Cardiac fibroblast (primary cell): ENCODE data around the gene PPP2R5D.

Source experiments
- DNase-seq, 2 donors: peaks; one replicate each; pipeline versions ENCODE4 v3.0.0 to v3.0.0-alpha.2; 2010; ENCODE audit warnings: low read depth in 2 of 2
- H3K4me3 ChIP-seq, 2 donors: replicated peaks in 1 of 2; 1 replicate in 1 of 2; 2 replicates in 1 of 2; pipeline ENCODE4 v1.5.1; 2011; ENCODE audit warnings: low read depth in 2 of 2, low read length in 2 of 2, mild to moderate bottlenecking in 2 of 2, moderate library complexity in 1 of 2
- TF ChIP-seq, protein P1 (sequence below): IDR thresholded peaks from one replicate; pipeline ENCODE4 v1.5.1; 2011; ENCODE audit warnings: low read depth, mild to moderate bottlenecking, low read length, inconsistent platforms

PPP2R5D gene

DNA sequence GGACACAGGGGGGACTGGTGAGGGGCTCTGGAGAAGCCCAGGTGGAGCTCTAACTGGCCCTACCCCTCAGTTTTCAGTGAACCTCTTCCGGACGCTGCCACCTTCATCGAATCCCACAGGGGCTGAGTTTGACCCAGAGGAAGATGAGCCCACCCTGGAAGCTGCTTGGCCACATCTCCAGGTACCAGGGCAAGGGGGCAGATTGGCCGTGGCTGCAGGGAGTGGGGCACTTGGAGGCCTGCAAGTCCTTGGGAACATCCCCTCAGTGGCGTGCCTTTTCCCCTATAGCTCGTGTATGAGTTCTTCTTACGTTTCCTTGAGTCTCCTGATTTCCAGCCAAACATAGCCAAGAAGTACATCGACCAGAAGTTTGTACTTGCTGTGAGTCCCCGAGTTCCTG is 22.8 kb downstream of the PPP2R5D start:
- TF ChIP-seq, protein P1, sequence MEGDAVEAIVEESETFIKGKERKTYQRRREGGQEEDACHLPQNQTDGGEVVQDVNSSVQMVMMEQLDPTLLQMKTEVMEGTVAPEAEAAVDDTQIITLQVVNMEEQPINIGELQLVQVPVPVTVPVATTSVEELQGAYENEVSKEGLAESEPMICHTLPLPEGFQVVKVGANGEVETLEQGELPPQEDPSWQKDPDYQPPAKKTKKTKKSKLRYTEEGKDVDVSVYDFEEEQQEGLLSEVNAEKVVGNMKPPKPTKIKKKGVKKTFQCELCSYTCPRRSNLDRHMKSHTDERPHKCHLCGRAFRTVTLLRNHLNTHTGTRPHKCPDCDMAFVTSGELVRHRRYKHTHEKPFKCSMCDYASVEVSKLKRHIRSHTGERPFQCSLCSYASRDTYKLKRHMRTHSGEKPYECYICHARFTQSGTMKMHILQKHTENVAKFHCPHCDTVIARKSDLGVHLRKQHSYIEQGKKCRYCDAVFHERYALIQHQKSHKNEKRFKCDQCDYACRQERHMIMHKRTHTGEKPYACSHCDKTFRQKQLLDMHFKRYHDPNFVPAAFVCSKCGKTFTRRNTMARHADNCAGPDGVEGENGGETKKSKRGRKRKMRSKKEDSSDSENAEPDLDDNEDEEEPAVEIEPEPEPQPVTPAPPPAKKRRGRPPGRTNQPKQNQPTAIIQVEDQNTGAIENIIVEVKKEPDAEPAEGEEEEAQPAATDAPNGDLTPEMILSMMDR = no peak
- no peak for DNase-seq
- H3K4me3 ChIP-seq = no peak overlapping the region

DNA sequence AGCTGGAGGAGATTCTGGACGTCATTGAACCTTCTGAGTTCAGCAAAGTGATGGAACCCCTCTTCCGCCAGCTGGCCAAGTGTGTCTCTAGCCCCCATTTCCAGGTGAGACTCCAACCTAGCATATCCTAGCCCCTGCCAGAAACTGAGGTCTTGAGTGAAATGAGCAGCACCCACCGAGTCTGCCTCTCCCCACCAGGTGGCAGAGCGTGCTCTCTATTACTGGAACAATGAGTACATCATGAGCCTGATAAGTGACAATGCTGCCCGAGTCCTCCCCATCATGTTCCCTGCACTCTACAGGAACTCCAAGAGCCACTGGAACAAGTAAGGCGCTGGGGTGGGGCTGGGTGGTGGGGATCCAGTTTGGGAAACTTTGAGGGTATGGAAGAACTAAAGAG is 24.8 kb downstream of the PPP2R5D start:
- no peak overlapping the region for H3K4me3 ChIP-seq
- peak; percentile 51 for DNase-seq
- TF ChIP-seq, protein P1 = peak; percentile 47

DNA sequence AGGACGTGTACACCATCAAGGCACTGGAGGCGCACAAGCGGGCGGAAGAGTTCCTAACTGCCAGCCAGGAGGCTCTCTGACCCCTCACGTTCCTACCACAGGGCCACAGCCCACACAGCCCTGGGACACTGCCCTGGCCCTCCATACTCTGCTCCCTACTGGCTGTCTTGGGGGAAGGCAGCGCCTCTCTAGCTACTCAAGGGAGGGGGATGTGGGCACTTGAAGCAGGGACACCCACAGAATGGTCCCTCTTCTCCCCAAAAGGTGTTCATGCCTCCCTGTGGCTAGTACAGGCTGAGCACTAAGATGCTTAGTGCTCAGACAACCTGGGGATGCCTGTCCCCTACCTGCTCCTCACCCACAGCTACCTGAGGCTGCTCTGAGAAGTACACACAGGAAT is 26.8 kb downstream of the PPP2R5D start:
- DNase-seq = no peak
- H3K4me3 ChIP-seq = no peak overlapping the region
- TF ChIP-seq, protein P1 = no peak

DNA sequence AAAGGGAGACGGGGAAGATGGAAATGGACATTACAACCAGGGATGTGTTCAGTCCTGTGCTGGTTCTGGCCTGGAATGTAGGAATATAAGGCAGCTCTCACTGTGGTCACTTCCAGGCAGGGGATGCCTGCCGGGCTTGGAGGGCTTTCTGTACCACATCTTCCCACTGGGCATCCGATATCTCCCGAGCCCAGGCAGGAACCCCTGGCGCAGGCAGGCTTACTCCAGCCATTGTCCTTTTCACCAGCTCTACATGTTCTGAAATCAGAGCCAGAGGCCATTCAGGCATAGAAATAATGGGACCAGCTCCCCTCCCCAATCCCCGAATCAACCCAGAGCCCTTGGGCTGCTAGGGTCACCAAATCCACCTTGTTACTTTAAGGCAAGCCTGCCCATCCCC is 28.0 kb downstream of the PPP2R5D start:
- peak overlapping the region in 1 of 2 donors; percentile 96 for H3K4me3 ChIP-seq
- TF ChIP-seq, protein P1 = no peak
- no peak for DNase-seq

DNA sequence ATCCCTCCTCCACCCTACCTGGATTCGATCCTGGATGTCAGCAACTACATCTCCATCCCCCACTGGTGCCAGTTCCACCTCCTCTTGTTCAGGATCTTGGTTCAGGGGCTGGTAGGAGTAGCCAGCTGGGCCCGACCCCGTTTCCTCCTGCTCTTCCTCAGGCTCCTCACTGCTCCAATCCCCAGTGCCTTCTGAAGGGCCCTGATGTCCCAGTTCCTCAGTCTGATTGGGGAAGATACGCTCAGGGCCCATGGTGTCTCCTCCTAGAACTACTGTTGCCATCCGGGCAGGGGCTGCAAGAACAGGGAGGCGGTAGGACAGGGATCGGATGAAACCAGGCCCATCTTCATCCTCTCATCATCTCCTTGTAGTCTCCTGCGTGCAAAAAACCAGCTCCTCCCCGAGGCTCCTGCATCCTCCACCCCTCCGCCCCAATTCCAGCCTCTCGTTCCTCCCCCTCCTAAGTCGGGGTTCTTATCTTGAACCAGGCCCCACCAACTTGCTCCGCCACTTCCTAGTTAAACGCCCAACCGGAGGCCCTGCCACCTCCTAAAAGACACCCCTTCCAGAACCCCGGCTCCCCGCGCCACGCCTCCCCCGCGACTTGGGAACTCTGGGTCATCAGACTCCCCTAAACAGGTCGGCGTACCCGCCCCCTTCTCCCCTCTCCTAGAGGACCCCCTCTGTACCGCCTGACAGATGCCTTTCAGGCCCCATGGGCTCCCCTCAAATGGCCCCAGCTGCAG is 28.9 kb downstream of the PPP2R5D start:
- peak overlapping the region; percentile 73 to 96 for H3K4me3 ChIP-seq
- DNase-seq = peak; percentile 7 to 50
- TF ChIP-seq, protein P1 = no peak

DNA sequence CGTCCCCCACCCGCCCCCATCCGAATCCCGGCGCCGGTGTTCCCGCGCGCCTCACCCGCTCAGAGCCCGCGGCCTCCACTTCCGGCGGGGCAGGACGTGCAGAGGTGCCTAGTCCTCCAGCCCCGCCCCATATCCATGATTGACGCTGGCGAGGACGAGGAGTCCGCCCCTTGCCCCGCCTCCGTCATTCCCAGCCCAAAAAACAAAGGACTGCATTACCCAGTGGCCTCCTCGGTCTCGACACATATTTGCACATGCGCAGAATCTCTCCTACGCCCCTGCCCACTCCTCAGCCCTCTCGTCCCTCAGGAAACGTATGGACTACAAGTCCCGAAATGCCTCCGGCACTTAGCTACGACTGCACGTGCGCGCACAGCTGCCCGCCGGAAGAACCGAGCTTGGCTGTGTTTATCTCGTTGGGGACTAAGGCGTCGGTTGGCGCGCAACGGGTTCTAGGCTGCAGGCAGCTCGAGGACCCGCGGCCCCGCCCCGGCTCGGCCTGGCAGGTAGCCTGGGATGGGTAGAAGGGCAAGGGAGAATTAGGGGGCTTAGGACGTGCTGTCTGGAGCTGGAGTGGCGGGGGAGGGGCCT is 29.6 kb downstream of the PPP2R5D start, which contains the start of the genes KLHDC3 and MEA1:
Gene KLHDC3, plus strand, starts transcription at position 407 of the 591 bp plus-strand sequence. CDS start 2,944 bp downstream, outside the sequence.
Gene MEA1, minus strand, starts transcription at position 104 of the 591 bp plus-strand sequence. CDS start 133 bp downstream, outside the sequence.
- DNase-seq = peak; percentile 100
- peak within 1 kb of the TSS; percentile 92 to 96 for H3K4me3 ChIP-seq

More for the DNA sequence above, 29.6 kb downstream of the PPP2R5D start, which contains the start of the genes KLHDC3 and MEA1:
- TF ChIP-seq, protein P1 = no peak
